Activated T-helper 17 cell treated with anti-CD3 and anti-CD28 coated beads, Interleukin-2, amount 50 U/mL, for 72 hours (primary cell): ENCODE results near the gene MST1R. TPM values are rescaled to one million over a fixed set of nuclear protein-coding genes. Genes with fewer than 3 reads are reported as not detected.

Experiments used
- ATAC-seq: fragments of 150-1000 bp; cut with Tn5 transposase; replicated peaks from 2 replicates; pipeline ENCODE4 v1.10.0; 2021; ENCODE audit warnings: mild to moderate bottlenecking, moderate library complexity
- H3K27ac Mint-ChIP-seq: one replicate; pipeline ENCODE4 v1.8.0; 2022; ENCODE audit warnings: mixed read lengths
- H3K27me3 Mint-ChIP-seq: one replicate; pipeline ENCODE4 v1.8.0; 2022; ENCODE audit warnings: mixed read lengths
- H3K36me3 Mint-ChIP-seq: one replicate; pipeline ENCODE4 v1.8.0; 2022; ENCODE audit warnings: low read depth, mild to moderate bottlenecking, mixed read lengths
- H3K4me1 Mint-ChIP-seq: one replicate; pipeline ENCODE4 v1.8.0; 2022; ENCODE audit warnings: mixed read lengths
- H3K4me3 Mint-ChIP-seq: one replicate; pipeline ENCODE4 v1.8.0; 2022; ENCODE audit warnings: mild to moderate bottlenecking, mixed read lengths
- H3K9me3 Mint-ChIP-seq: one replicate; pipeline ENCODE4 v1.8.0; 2022; ENCODE audit warnings: mixed read lengths
- total RNA-seq, 2 donors: library from RNA; stranded (reverse); gene quantifications; one replicate each; pipeline ENCODE4 v1.2.3, GENCODE V29; 2022

MST1R gene
- total RNA-seq, 2 donors from 2014 or later, result 0.74 to 0.84 TPM

GRCh38 chr3:49901366-49902339, 2.0 kb downstream of the MST1R start:
- no peak for ATAC-seq
- no peaks in the 10 kb centered on the region for H3K27me3 Mint-ChIP-seq
- H3K9me3 Mint-ChIP-seq, result no peaks in the 10 kb centered on the region
- H3K4me3 Mint-ChIP-seq, result no peak overlapping the region
- H3K4me1 Mint-ChIP-seq, result peaks cover 7% of the 10 kb centered on the region
- no peak overlapping the region for H3K27ac Mint-ChIP-seq
- no peaks in the 10 kb centered on the region for H3K36me3 Mint-ChIP-seq

GRCh38 chr3:49900491-49901153, 3.1 kb downstream of the MST1R start:
- ATAC-seq, result no peak
- H3K27ac Mint-ChIP-seq, result no peak overlapping the region
- H3K4me3 Mint-ChIP-seq, result no peak overlapping the region
- H3K4me1 Mint-ChIP-seq, result peaks cover 1% of the 10 kb centered on the region
- no peaks in the 10 kb centered on the region for H3K27me3 Mint-ChIP-seq
- H3K36me3 Mint-ChIP-seq, result no peaks in the 10 kb centered on the region
- H3K9me3 Mint-ChIP-seq, result no peaks in the 10 kb centered on the region

GRCh38 chr3:49899815-49900214, 3.9 kb downstream of the MST1R start:
- Mint-ChIP-seq H3K27ac (no peak overlapping the region), H3K4me3 (no peak overlapping the region), H3K36me3 (no peaks in the 10 kb centered on the region), H3K9me3 (no peaks in the 10 kb centered on the region), H3K27me3 (no peaks in the 10 kb centered on the region), H3K4me1 (no peaks in the 10 kb centered on the region)
- ATAC-seq, result no peak

GRCh38 chr3:49898991-49899390, 4.7 kb downstream of the MST1R start:
- H3K9me3 Mint-ChIP-seq, result no peaks in the 10 kb centered on the region
- no peaks in the 10 kb centered on the region for H3K27me3 Mint-ChIP-seq
- H3K36me3 Mint-ChIP-seq, result no peaks in the 10 kb centered on the region
- no peaks in the 10 kb centered on the region for H3K4me1 Mint-ChIP-seq
- no peak overlapping the region for H3K4me3 Mint-ChIP-seq
- ATAC-seq, result no peak
- H3K27ac Mint-ChIP-seq, result no peak overlapping the region

GRCh38 chr3:49896345-49896744, 7.3 kb downstream of the MST1R start:
- no peaks in the 10 kb centered on the region for H3K27me3 Mint-ChIP-seq
- no peaks in the 10 kb centered on the region for H3K9me3 Mint-ChIP-seq
- H3K36me3 Mint-ChIP-seq, result no peaks in the 10 kb centered on the region
- H3K4me1 Mint-ChIP-seq, result no peaks in the 10 kb centered on the region
- ATAC-seq, result no peak
- H3K4me3 Mint-ChIP-seq, result no peak overlapping the region
- no peak overlapping the region for H3K27ac Mint-ChIP-seq

GRCh38 chr3:49895791-49896190, 7.9 kb downstream of the MST1R start:
- H3K36me3 Mint-ChIP-seq, result no peaks in the 10 kb centered on the region
- no peak overlapping the region for H3K4me3 Mint-ChIP-seq
- no peaks in the 10 kb centered on the region for H3K9me3 Mint-ChIP-seq
- no peak for ATAC-seq
- no peak overlapping the region for H3K27ac Mint-ChIP-seq
- H3K27me3 Mint-ChIP-seq, result no peaks in the 10 kb centered on the region
- no peaks in the 10 kb centered on the region for H3K4me1 Mint-ChIP-seq

GRCh38 chr3:49889296-49889695, 14.4 kb downstream of the MST1R start:
- no peaks in the 10 kb centered on the region for H3K27me3 Mint-ChIP-seq
- H3K9me3 Mint-ChIP-seq, result no peaks in the 10 kb centered on the region
- H3K4me1 Mint-ChIP-seq, result no peaks in the 10 kb centered on the region
- no peak overlapping the region for H3K27ac Mint-ChIP-seq
- ATAC-seq, result no peak
- H3K36me3 Mint-ChIP-seq, result no peaks in the 10 kb centered on the region
- H3K4me3 Mint-ChIP-seq, result no peak overlapping the region

- Mint-ChIP-seq H3K36me3 (no peaks in the 10 kb centered on the region), H3K4me3 (no peak overlapping the region), H3K27me3 (peaks cover under 1% of the 10 kb centered on the region), H3K4me1 (no peaks in the 10 kb centered on the region), H3K9me3 (no peaks in the 10 kb centered on the region), H3K27ac (no peak overlapping the region)
- no peak for ATAC-seq
These were observed 16.8 kb downstream of the MST1R start for GRCh38 chr3:49886922-49887265.

- H3K9me3 Mint-ChIP-seq, result no peaks in the 10 kb centered on the region
- H3K36me3 Mint-ChIP-seq, result no peaks in the 10 kb centered on the region
- ATAC-seq, result no peak
- H3K27ac Mint-ChIP-seq, result no peak overlapping the region
- no peak overlapping the region for H3K4me3 Mint-ChIP-seq
- H3K27me3 Mint-ChIP-seq, result peaks cover 3% of the 10 kb centered on the region
- no peaks in the 10 kb centered on the region for H3K4me1 Mint-ChIP-seq
These were observed 19.7 kb downstream of the MST1R start for GRCh38 chr3:49883998-49884397.

- no peak for ATAC-seq
- Mint-ChIP-seq H3K27me3 (peaks cover 3% of the 10 kb centered on the region), H3K4me3 (no peak overlapping the region), H3K36me3 (no peaks in the 10 kb centered on the region), H3K9me3 (no peaks in the 10 kb centered on the region), H3K4me1 (no peaks in the 10 kb centered on the region), H3K27ac (no peak overlapping the region)
These were observed 21.5 kb downstream of the MST1R start for GRCh38 chr3:49882166-49882565.

GRCh38 chr3:49880581-49881315, 22.9 kb downstream of the MST1R start:
- no peak for ATAC-seq
- Mint-ChIP-seq H3K27ac (no peak overlapping the region), H3K4me1 (no peaks in the 10 kb centered on the region), H3K9me3 (no peaks in the 10 kb centered on the region), H3K27me3 (peaks cover 3% of the 10 kb centered on the region), H3K36me3 (no peaks in the 10 kb centered on the region), H3K4me3 (no peak overlapping the region)

GRCh38 chr3:49879721-49880120, 24.0 kb downstream of the MST1R start:
- Mint-ChIP-seq H3K27ac (no peak overlapping the region), H3K4me3 (no peak overlapping the region), H3K4me1 (no peaks in the 10 kb centered on the region), H3K9me3 (no peaks in the 10 kb centered on the region), H3K27me3 (peaks cover 3% of the 10 kb centered on the region), H3K36me3 (no peaks in the 10 kb centered on the region)
- ATAC-seq, result no peak

- Mint-ChIP-seq H3K9me3 (no peaks in the 10 kb centered on the region), H3K27me3 (peaks cover 3% of the 10 kb centered on the region), H3K36me3 (no peaks in the 10 kb centered on the region), H3K27ac (no peak overlapping the region), H3K4me3 (no peak overlapping the region), H3K4me1 (no peaks in the 10 kb centered on the region)
- no peak for ATAC-seq
These were observed 25.0 kb downstream of the MST1R start for GRCh38 chr3:49878686-49879085.

GRCh38 chr3:49877716-49878115, 26.0 kb downstream of the MST1R start:
- ATAC-seq, result no peak
- Mint-ChIP-seq H3K36me3 (no peaks in the 10 kb centered on the region), H3K4me3 (no peak overlapping the region), H3K27me3 (peaks cover 3% of the 10 kb centered on the region), H3K9me3 (no peaks in the 10 kb centered on the region), H3K27ac (no peak overlapping the region), H3K4me1 (no peaks in the 10 kb centered on the region)

- H3K9me3 Mint-ChIP-seq, result no peaks in the 10 kb centered on the region
- ATAC-seq, result no peak
- H3K4me3 Mint-ChIP-seq, result no peak overlapping the region
- no peaks in the 10 kb centered on the region for H3K27me3 Mint-ChIP-seq
- H3K36me3 Mint-ChIP-seq, result no peaks in the 10 kb centered on the region
- H3K27ac Mint-ChIP-seq, result no peak overlapping the region
- no peaks in the 10 kb centered on the region for H3K4me1 Mint-ChIP-seq
These were observed 27.1 kb downstream of the MST1R start for GRCh38 chr3:49876567-49876966.
